Neuronal stem cell (in vitro differentiated cells): ENCODE data around the gene ZC2HC1C.

Experiments
- DNase-seq: peaks from one replicate; pipeline ENCODE4 v3.0.0-alpha.2; 2013; ENCODE audit warnings: low spot score
- H2AFZ ChIP-seq: one replicate; pipeline ENCODE4 v1.6.1; 2013; ENCODE audit warnings: mild to moderate bottlenecking, low read length, inconsistent platforms
- H2AK5ac ChIP-seq: 2 replicates; pipeline ENCODE4 v1.6.1; 2013; ENCODE audit warnings: low read depth, mild to moderate bottlenecking, inconsistent platforms, low read length, moderate library complexity, mixed read lengths
- H2BK120ac ChIP-seq: 2 replicates; pipeline ENCODE4 v1.6.1; 2013; ENCODE audit warnings: low read depth, mild to moderate bottlenecking, inconsistent platforms, low read length, moderate library complexity, mixed read lengths
- H2BK12ac ChIP-seq: one replicate; pipeline ENCODE4 v1.6.1; 2013; ENCODE audit warnings: low read length, inconsistent platforms
- H2BK15ac ChIP-seq: 2 replicates; pipeline ENCODE4 v1.6.1; 2013; ENCODE audit warnings: mild to moderate bottlenecking, low read length, inconsistent platforms, mixed read lengths
- H2BK5ac ChIP-seq: one replicate; pipeline ENCODE4 v1.6.1; 2013; ENCODE audit warnings: inconsistent platforms, mild to moderate bottlenecking, low read length, moderate library complexity
- H3K14ac ChIP-seq: one replicate; pipeline ENCODE4 v1.6.1; 2013; ENCODE audit warnings: low read length, inconsistent platforms
- H3K18ac ChIP-seq: 2 replicates; pipeline ENCODE4 v1.6.1; 2013; ENCODE audit warnings: low read length, inconsistent platforms
- H3K23ac ChIP-seq: 2 replicates; pipeline ENCODE4 v1.6.1; 2013; ENCODE audit warnings: low read depth, mild to moderate bottlenecking, mixed read lengths, low read length, inconsistent platforms; ENCODE audit not compliant: poor library complexity
- H3K27ac ChIP-seq: replicated peaks from 3 replicates; pipeline ENCODE4 v1.5.1; 2013; ENCODE audit warnings: low read length, inconsistent platforms
- H3K27me3 ChIP-seq, 3 experiments: 2 replicates each; pipeline ENCODE4 v1.6.1; 2013; ENCODE audit warnings: low read length in 3 of 3, mild to moderate bottlenecking in 2 of 3, inconsistent platforms in 1 of 3, low read depth in 1 of 3, mixed read lengths in 1 of 3, moderate library complexity in 1 of 3; ENCODE audit not compliant: control insufficient read depth in 3 of 3, insufficient read depth in 3 of 3
- H3K36me3 ChIP-seq, 2 donors: replicated peaks in 1 of 2; 2 replicates each; pipeline ENCODE4 v1.6.1; 2013; ENCODE audit warnings: low read length in 2 of 2; ENCODE audit not compliant: control insufficient read depth in 2 of 2, insufficient read depth in 2 of 2
- H3K4ac ChIP-seq: 2 replicates; pipeline ENCODE4 v1.6.1; 2013; ENCODE audit warnings: inconsistent platforms, mild to moderate bottlenecking, low read length, moderate library complexity
- H3K4me1 ChIP-seq, 2 donors: 1 replicate in 1 of 2; 2 replicates in 1 of 2; pipeline ENCODE4 v1.6.1; 2013; ENCODE audit warnings: low read length in 2 of 2, low read depth in 1 of 2; ENCODE audit not compliant: control insufficient read depth in 2 of 2, insufficient read depth in 1 of 2
- H3K4me2 ChIP-seq: one replicate; pipeline ENCODE4 v1.6.1; 2013; ENCODE audit warnings: mild to moderate bottlenecking, low read length, inconsistent platforms; ENCODE audit not compliant: insufficient read depth, poor library complexity, severe bottlenecking
- H3K4me3 ChIP-seq, 2 donors: 2 replicates each; pipeline ENCODE4 v1.5.1; 2013; ENCODE audit warnings: low read length in 2 of 2, mild to moderate bottlenecking in 2 of 2, inconsistent platforms in 1 of 2, moderate library complexity in 1 of 2
- H3K79me1 ChIP-seq: one replicate; pipeline ENCODE4 v1.6.1; 2013; ENCODE audit warnings: low read depth, mild to moderate bottlenecking, inconsistent platforms, low read length, moderate library complexity
- H3K9ac ChIP-seq: one replicate; pipeline ENCODE4 v1.6.1; 2013; ENCODE audit warnings: mild to moderate bottlenecking, low read depth, low read length, inconsistent platforms; ENCODE audit not compliant: poor library complexity
- H3K9me3 ChIP-seq, 2 donors: replicated peaks in 1 of 2; 2 replicates each; pipeline versions ENCODE3 to v1.6.1; 2013; ENCODE audit warnings: low read length in 2 of 2, mild to moderate bottlenecking in 2 of 2, inconsistent platforms in 1 of 2, low read depth in 1 of 2, mixed read lengths in 1 of 2, moderate library complexity in 1 of 2; ENCODE audit not compliant: control insufficient read depth in 2 of 2, insufficient read depth in 1 of 2
- H4K8ac ChIP-seq: one replicate; pipeline ENCODE4 v1.6.1; 2013; ENCODE audit warnings: low read depth, mild to moderate bottlenecking, inconsistent platforms, low read length, moderate library complexity
- H4K91ac ChIP-seq: one replicate; pipeline ENCODE4 v1.6.1; 2013; ENCODE audit warnings: low read length, low read depth, mild to moderate bottlenecking, inconsistent platforms; ENCODE audit not compliant: poor library complexity
- WGBS, 2 donors: extraction: QIAGEN DNeasy Blood & Tissue Kit; methylation state at CpG; one replicate each; pipeline ENCODE4 v1.1.7; 2013; ENCODE audit warnings: missing lambda C conversion rate in 2 of 2, mixed read lengths in 1 of 2; ENCODE audit not compliant: insufficient read length in 2 of 2, insufficient replicate concordance in 1 of 2; ENCODE audit errors: extremely low coverage in 2 of 2; 5-methylcytosine and 5-hydroxymethylcytosine counted together

ZC2HC1C gene

GRCh38 chr14:75081660-75082229, 12.3 kb downstream of the ZC2HC1C start:
- Histone ChIP-seq H3K4me1 (no peaks in the 10 kb centered on the region), H2AK5ac (no peak overlapping the region), H3K4me3 (no peak overlapping the region), H2BK15ac (no peak overlapping the region), H4K91ac (no peak overlapping the region), H3K36me3 (peaks cover 16 to 43% of the 10 kb centered on the region in 2 donors), H3K14ac (no peak overlapping the region), H2BK12ac (no peak overlapping the region), H3K27me3 (no peaks in the 10 kb centered on the region), H3K18ac (no peak overlapping the region), H2BK120ac (no peak overlapping the region), H3K9me3 (no peaks in the 10 kb centered on the region), H3K9ac (no peak overlapping the region), H3K23ac (no peak overlapping the region), H4K8ac (no peak overlapping the region), H2BK5ac (no peak overlapping the region), H2AFZ (no peak overlapping the region), H3K79me1 (no peaks in the 10 kb centered on the region), H3K27ac (no peak overlapping the region), H3K4ac (no peak overlapping the region), H3K4me2 (no peak overlapping the region)
- no CpG with 5 or more reads among the region's 2 CpGs for WGBS, 2 donors
- DNase-seq, result no peak

- H2AK5ac ChIP-seq, result no peak overlapping the region
- no peaks in the 10 kb centered on the region for H3K27me3 ChIP-seq
- H3K79me1 ChIP-seq, result no peaks in the 10 kb centered on the region
- no peak overlapping the region for H3K4me3 ChIP-seq
- H3K14ac ChIP-seq, result no peak overlapping the region
- no peak overlapping the region for H3K23ac ChIP-seq
- no CpG with 5 or more reads among the region's 1 CpG for WGBS, 2 donors
- H2BK5ac ChIP-seq, result no peak overlapping the region
- H3K9me3 ChIP-seq, result no peaks in the 10 kb centered on the region
- H2BK12ac ChIP-seq, result no peak overlapping the region
- no peak overlapping the region for H4K8ac ChIP-seq
- H3K4me1 ChIP-seq, result no peaks in the 10 kb centered on the region
- no peak overlapping the region for H2BK120ac ChIP-seq
- no peak for DNase-seq
- H2BK15ac ChIP-seq, result no peak overlapping the region
- no peak overlapping the region for H3K9ac ChIP-seq
- H2AFZ ChIP-seq, result no peak overlapping the region
- no peak overlapping the region for H3K4me2 ChIP-seq
- H4K91ac ChIP-seq, result no peak overlapping the region
- no peak overlapping the region for H3K4ac ChIP-seq
- peaks cover 25 to 58% of the 10 kb centered on the region in 2 donors for H3K36me3 ChIP-seq
- no peak overlapping the region for H3K27ac ChIP-seq
- H3K18ac ChIP-seq, result no peak overlapping the region
Measured at GRCh38 chr14:75083271-75083670, 13.8 kb downstream of the ZC2HC1C start.

GRCh38 chr14:75084513-75084912, 15.1 kb downstream of the ZC2HC1C start:
- no peaks in the 10 kb centered on the region for H3K27me3 ChIP-seq
- H3K23ac ChIP-seq, result no peak overlapping the region
- no peak overlapping the region for H2BK120ac ChIP-seq
- DNase-seq, result no peak
- H4K91ac ChIP-seq, result no peak overlapping the region
- peaks cover 27 to 60% of the 10 kb centered on the region in 2 donors for H3K36me3 ChIP-seq
- H3K4ac ChIP-seq, result no peak overlapping the region
- H4K8ac ChIP-seq, result no peak overlapping the region
- no peak overlapping the region for H3K4me2 ChIP-seq
- no peak overlapping the region for H3K14ac ChIP-seq
- H3K4me1 ChIP-seq, result no peaks in the 10 kb centered on the region
- H3K27ac ChIP-seq, result no peak overlapping the region
- no peaks in the 10 kb centered on the region for H3K9me3 ChIP-seq
- WGBS, 2 donors, result no CpG with 5 or more reads among the region's 5 CpGs
- H2BK15ac ChIP-seq, result no peak overlapping the region
- no peak overlapping the region for H2AK5ac ChIP-seq
- no peak overlapping the region for H2AFZ ChIP-seq
- no peak overlapping the region for H2BK12ac ChIP-seq
- H3K9ac ChIP-seq, result no peak overlapping the region
- H3K4me3 ChIP-seq, result no peak overlapping the region
- no peak overlapping the region for H3K18ac ChIP-seq
- no peaks in the 10 kb centered on the region for H3K79me1 ChIP-seq
- no peak overlapping the region for H2BK5ac ChIP-seq

GRCh38 chr14:75088153-75088552, 18.7 kb downstream of the ZC2HC1C start:
- Histone ChIP-seq H3K9me3 (no peaks in the 10 kb centered on the region), H3K4me2 (no peak overlapping the region), H2AK5ac (no peak overlapping the region), H3K23ac (no peak overlapping the region), H3K27me3 (no peaks in the 10 kb centered on the region), H3K79me1 (no peaks in the 10 kb centered on the region), H2BK15ac (no peak overlapping the region), H3K18ac (no peak overlapping the region), H3K36me3 (peaks cover 28 to 63% of the 10 kb centered on the region in 2 donors), H3K14ac (no peak overlapping the region), H4K8ac (no peak overlapping the region), H2BK5ac (no peak overlapping the region), H3K4me3 (no peak overlapping the region), H2AFZ (peak overlapping the region; percentile 53), H4K91ac (no peak overlapping the region), H2BK120ac (no peak overlapping the region), H3K9ac (no peak overlapping the region), H3K27ac (no peak overlapping the region), H3K4ac (no peak overlapping the region), H3K4me1 (no peaks in the 10 kb centered on the region), H2BK12ac (no peak overlapping the region)
- no CpG with 5 or more reads among the region's 2 CpGs for whole genome bisulfite sequencing, 2 donors
- DNase-seq, result no peak
